IMR-90 (cell line): ENCODE results near the gene AJUBA. TPM values are rescaled to one million over a fixed set of nuclear protein-coding genes. Genes with fewer than 3 reads are reported as not detected.

Source experiments
- ATAC-seq: fragments of 200-7000 bp; cut with Tn5 transposase; 2 replicates; pipeline ENCODE4 v1.9.1; 2020; ENCODE audit warnings: low read depth, mild to moderate bottlenecking, moderate library complexity
- BruUV-seq: library from RNA; stranded (reverse); fragments of 400-500 nt; replicated peaks from 2 replicates; lab custom pipeline; 2021; lab: Mats Ljungman, UMichigan
- CTCF ChIA-PET: fragments of 300-600 bp; formaldehyde crosslinking; extraction: SDS; loops from one replicate; lab custom pipeline; 2021; ENCODE audit warnings: antibody characterized with exemption; lab: Yijun Ruan, JAX
- POLR2A ChIA-PET: fragments of 300-600 bp; sonication (Branson Sonifier 250); formaldehyde crosslinking; loops from one replicate; lab custom pipeline; 2022; ENCODE audit warnings: antibody characterized with exemption; ENCODE audit not compliant: unreplicated experiment; lab: Charles Lee
- DNase-seq: peaks from one replicate; pipeline ENCODE4 v3.0.0; 2013
- H2AFZ ChIP-seq: replicated peaks from 2 replicates; pipeline ENCODE3; 2013; ENCODE audit warnings: low read length, mild to moderate bottlenecking; ENCODE audit not compliant: poor library complexity
- H2AK5ac ChIP-seq: 2 replicates; pipeline ENCODE4 v1.6.1; 2013; ENCODE audit warnings: low read depth, low read length, inconsistent platforms
- H2AK9ac ChIP-seq: replicated peaks from 2 replicates; pipeline ENCODE3; 2013; ENCODE audit warnings: mild to moderate bottlenecking, low read depth, low read length, moderate library complexity; ENCODE audit not compliant: poor library complexity
- H2BK120ac ChIP-seq: 2 replicates; pipeline ENCODE4 v1.6.1; 2013; ENCODE audit warnings: low read depth, low read length, inconsistent platforms
- H2BK15ac ChIP-seq: 3 replicates; pipeline ENCODE4 v1.6.1; 2013; ENCODE audit warnings: low read depth, low read length, inconsistent platforms
- H2BK20ac ChIP-seq: 2 replicates; pipeline ENCODE4 v1.6.1; 2013; ENCODE audit warnings: low read depth, mild to moderate bottlenecking, inconsistent platforms, low read length, moderate library complexity
- H2BK5ac ChIP-seq: 2 replicates; pipeline ENCODE4 v1.6.1; 2013; ENCODE audit warnings: mild to moderate bottlenecking, low read depth, low read length, inconsistent platforms; ENCODE audit not compliant: poor library complexity, severe bottlenecking
- H3K14ac ChIP-seq: replicated peaks from 2 replicates; pipeline ENCODE4 v1.6.1; 2013; ENCODE audit warnings: low read depth, low read length, inconsistent platforms
- H3K18ac ChIP-seq: 2 replicates; pipeline ENCODE4 v1.6.1; 2013; ENCODE audit warnings: low read depth, low read length, control low read depth
- H3K23ac ChIP-seq: 2 replicates; pipeline ENCODE4 v1.6.1; 2013; ENCODE audit warnings: low read depth, low read length, inconsistent platforms
- H3K27ac ChIP-seq: 2 replicates; pipeline ENCODE4 v1.5.1; 2013; ENCODE audit warnings: mild to moderate bottlenecking, control low read depth, low read length; ENCODE audit not compliant: insufficient read depth
- H3K27me3 ChIP-seq: 2 replicates; pipeline ENCODE4 v1.6.1; 2013; ENCODE audit warnings: low read length; ENCODE audit not compliant: control insufficient read depth, insufficient read depth
- H3K36me3 ChIP-seq: 2 replicates; pipeline ENCODE4 v1.6.1; 2013; ENCODE audit warnings: low read length, mixed read lengths; ENCODE audit not compliant: control insufficient read depth, insufficient read depth
- H3K4ac ChIP-seq: 2 replicates; pipeline ENCODE4 v1.6.1; 2013; ENCODE audit warnings: low read depth, low read length, inconsistent platforms
- H3K4me1 ChIP-seq: 2 replicates; pipeline ENCODE4 v1.6.1; 2013; ENCODE audit warnings: low read length, mixed read lengths; ENCODE audit not compliant: control insufficient read depth, insufficient read depth
- H3K4me2 ChIP-seq: 2 replicates; pipeline ENCODE4 v1.6.1; 2013; ENCODE audit warnings: low read depth, mild to moderate bottlenecking, control low read depth, low read length, moderate library complexity
- H3K4me3 ChIP-seq: 2 replicates; pipeline ENCODE4 v1.5.1; 2013; ENCODE audit warnings: low read depth, mild to moderate bottlenecking, control low read depth, low read length, moderate library complexity; ENCODE audit not compliant: insufficient read depth
- H3K56ac ChIP-seq: 2 replicates; pipeline ENCODE4 v1.6.1; 2013; ENCODE audit warnings: low read length, inconsistent platforms; ENCODE audit not compliant: insufficient read depth; ENCODE audit errors: extremely low read depth
- H3K79me1 ChIP-seq, 2 experiments: 2 replicates each; pipeline ENCODE4 v1.6.1; 2013; ENCODE audit warnings: low read length in 2 of 2, inconsistent platforms in 1 of 2, low read depth in 1 of 2
- H3K9ac ChIP-seq: 2 replicates; pipeline ENCODE4 v1.6.1; 2013; ENCODE audit warnings: low read depth, low read length, control low read depth
- H3K9me1 ChIP-seq: 2 replicates; pipeline ENCODE4 v1.6.1; 2013; ENCODE audit warnings: low read length, inconsistent platforms; ENCODE audit not compliant: insufficient read depth
- H3K9me3 ChIP-seq: 2 replicates; pipeline ENCODE4 v1.6.1; 2013; ENCODE audit warnings: low read length; ENCODE audit not compliant: control insufficient read depth, insufficient read depth
- H4K20me1 ChIP-seq: 2 replicates; pipeline ENCODE4 v1.6.1; 2013; ENCODE audit warnings: low read length, inconsistent platforms; ENCODE audit not compliant: insufficient read depth
- H4K5ac ChIP-seq: 2 replicates; pipeline ENCODE4 v1.6.1; 2013; ENCODE audit warnings: mild to moderate bottlenecking, low read depth, low read length, control low read depth
- H4K8ac ChIP-seq, 2 experiments: 2 replicates each; pipeline ENCODE4 v1.6.1; 2013; ENCODE audit warnings: low read depth in 2 of 2, low read length in 2 of 2, control low read depth in 1 of 2, inconsistent platforms in 1 of 2
- H4K91ac ChIP-seq: 2 replicates; pipeline ENCODE4 v1.6.1; 2013; ENCODE audit warnings: low read depth, low read length, inconsistent platforms; ENCODE audit not compliant: insufficient read depth
- BHLHE40 ChIP-seq: fragments of 150-350 bp; IDR thresholded peaks from 2 replicates; pipeline ENCODE4 v1.6.1; 2016; ENCODE audit warnings: mild to moderate bottlenecking, low read depth, low read length
- CEBPB ChIP-seq: IDR thresholded peaks from 2 replicates; pipeline ENCODE4 v1.6.1; 2012; ENCODE audit warnings: low read depth, low read length, improper control_type of control experiment
- CHD1 ChIP-seq: IDR thresholded peaks from 2 replicates; pipeline ENCODE4 v1.6.1; 2012; ENCODE audit warnings: low read depth, low read length, improper control_type of control experiment
- CTCF ChIP-seq: conservative IDR thresholded peaks from 2 replicates; pipeline ENCODE4 v1.5.1; 2012; ENCODE audit warnings: mild to moderate bottlenecking, low read depth, low read length, improper control_type of control experiment
- ELK1 ChIP-seq: fragments of 150-350 bp; IDR thresholded peaks from 2 replicates; pipeline ENCODE4 v1.6.1; 2016; ENCODE audit warnings: low read depth, mild to moderate bottlenecking, low read length, moderate library complexity, borderline replicate concordance
- FOS ChIP-seq: fragments of 150-350 bp; IDR thresholded peaks from 2 replicates; pipeline ENCODE4 v1.6.1; 2016; ENCODE audit warnings: low read depth, low read length
- MAFK ChIP-seq: IDR thresholded peaks from 2 replicates; pipeline ENCODE4 v1.6.1; 2012; ENCODE audit warnings: low read depth, low read length, improper control_type of control experiment
- MAZ ChIP-seq: IDR thresholded peaks from 2 replicates; pipeline ENCODE4 v1.6.1; 2012; ENCODE audit warnings: low read depth, mild to moderate bottlenecking, low read length, improper control_type of control experiment, moderate library complexity, borderline replicate concordance
- MXI1 ChIP-seq: IDR thresholded peaks from 2 replicates; pipeline ENCODE4 v1.6.1; 2012; ENCODE audit warnings: low read depth, mild to moderate bottlenecking, low read length, moderate library complexity, borderline replicate concordance
- NFE2L2 ChIP-seq: fragments of 150-350 bp; IDR thresholded peaks from 2 replicates; pipeline ENCODE4 v1.6.1; 2016; ENCODE audit warnings: low read depth, mild to moderate bottlenecking, low read length
- POLR2A ChIP-seq: IDR thresholded peaks from 2 replicates; pipeline ENCODE4 v1.6.1; 2012; ENCODE audit warnings: mild to moderate bottlenecking, low read depth, low read length
- RAD21 ChIP-seq: IDR thresholded peaks from 2 replicates; pipeline ENCODE4 v1.6.1; 2012; ENCODE audit warnings: low read length, improper control_type of control experiment
- RCOR1 ChIP-seq: IDR thresholded peaks from 2 replicates; pipeline ENCODE4 v1.6.1; 2012; ENCODE audit warnings: mild to moderate bottlenecking, low read length, improper control_type of control experiment; ENCODE audit not compliant: insufficient replicate concordance
- RFX5 ChIP-seq: IDR thresholded peaks from 2 replicates; pipeline ENCODE4 v1.8.0; 2012; ENCODE audit warnings: low read depth, mild to moderate bottlenecking, low read length, moderate library complexity
- SMC3 ChIP-seq: fragments of 150-350 bp; IDR thresholded peaks from 2 replicates; pipeline ENCODE4 v1.6.1; 2016; ENCODE audit warnings: low read depth, mild to moderate bottlenecking, antibody characterized with exemption, low read length, moderate library complexity
- USF2 ChIP-seq: fragments of 150-350 bp; IDR thresholded peaks from 2 replicates; pipeline ENCODE4 v1.6.1; 2017; ENCODE audit warnings: mild to moderate bottlenecking, antibody characterized with exemption, low read length, low read depth
- dilution Hi-C: fragments of 300-500 bp; cut with HindIII; formaldehyde crosslinking; loops from one replicate; pipeline ENCODE4 v1.14.3; 2018; ENCODE audit warnings: low sequenced_read_pairs; ENCODE audit not compliant: unreplicated experiment
- in situ Hi-C: fragments of 300-500 bp; cut with MboI; formaldehyde crosslinking; loops from 3 replicates; pipeline ENCODE4 v1.14.3; 2019; ENCODE audit warnings: low sequenced_read_pairs, inconsistent platforms, mixed read lengths
- intact Hi-C: fragments of 100-400 bp; cut with micrococcal nuclease; formaldehyde crosslinking; loops from 2 replicates; pipeline ENCODE4 v1.10.0; 2022
- polyA plus RNA-seq, 3 experiments: library from polyadenylated mRNA; depleted of rRNA; stranded (reverse); fragments of >200 nt; gene quantifications; 2 replicates each; pipeline ENCODE4 v1.2.3, GENCODE V29; 2012; ENCODE audit warnings: low replicate concordance in 1 of 3
- total RNA-seq: library from RNA; depleted of rRNA; stranded (reverse); fragments of >200 nt; gene quantifications from 2 replicates; pipeline ENCODE4 v1.2.3, GENCODE V29; 2012

The AJUBA gene
- total and polyA plus RNA-seq, 2 of the 4 experiments (the other 2 are of a cell fraction): 46.4 to 67.6 TPM

GRCh38 chr14:23018107-23018506, 35.8 kb upstream of the AJUBA start:
- no peak overlapping the region for H3K27ac ChIP-seq
- H4K20me1 ChIP-seq: no peaks in the 10 kb centered on the region
- H3K79me1 ChIP-seq: no peaks in the 10 kb centered on the region
- TF ChIP-seq ELK1: no peak
- TF ChIP-seq CTCF: no peak
- TF ChIP-seq RAD21: no peak
- no peak for TF ChIP-seq POLR2A
- TF ChIP-seq FOS: no peak
- TF ChIP-seq NFE2L2: no peak
- no peak for TF ChIP-seq MXI1
- TF ChIP-seq CHD1: no peak
- TF ChIP-seq RCOR1: no peak
- no peak for TF ChIP-seq MAFK
- TF ChIP-seq SMC3: no peak
- TF ChIP-seq MAZ: no peak
- TF ChIP-seq USF2: no peak
- no peak for TF ChIP-seq BHLHE40
- TF ChIP-seq RFX5: no peak
- TF ChIP-seq CEBPB: no peak
- no peak overlapping the region for H2AK9ac ChIP-seq
- BruUV-seq: no TSS peak
- H3K23ac ChIP-seq: no peak overlapping the region
- no peak overlapping the region for H2BK120ac ChIP-seq
- H2BK5ac ChIP-seq: no peak overlapping the region
- CTCF ChIA-PET: interaction anchor here (0.9 kb wide), 1 partner anchor 23 kb away, joined by 3 read pairs; no protein-coding TSS in a partner anchor
- H3K56ac ChIP-seq: no peak overlapping the region
- H3K9me1 ChIP-seq: no peaks in the 10 kb centered on the region; the same call in 1 of the 2 replicates
- no peak overlapping the region for H2AFZ ChIP-seq
- ATAC-seq (no peak), DNase-seq (no peak)
- no peaks in the 10 kb centered on the region for H3K4me1 ChIP-seq
- H3K9me3 ChIP-seq: no peaks in the 10 kb centered on the region
- no peak overlapping the region for H2BK20ac ChIP-seq
- no peak overlapping the region for H2BK15ac ChIP-seq
- in situ Hi-C loops: no loop called here
- intact Hi-C loops: loop anchor here (1.0 kb wide), 1 partner anchor 34 kb away; no protein-coding TSS in a partner anchor
- no peaks in the 10 kb centered on the region for H3K36me3 ChIP-seq
- H3K4ac ChIP-seq: no peak overlapping the region
- no peak overlapping the region for H3K4me2 ChIP-seq
- no peak overlapping the region for H3K14ac ChIP-seq
- H3K9ac ChIP-seq: no peak overlapping the region
- dilution Hi-C loops: no loop called here
- H4K8ac ChIP-seq: no peak overlapping the region
- H4K91ac ChIP-seq: no peak overlapping the region
- no peak overlapping the region for H2AK5ac ChIP-seq
- H3K4me3 ChIP-seq: no peak overlapping the region
- no peak overlapping the region for H4K5ac ChIP-seq
- POLR2A ChIA-PET: no interaction called here
- no peaks in the 10 kb centered on the region for H3K27me3 ChIP-seq
- H3K18ac ChIP-seq: no peak overlapping the region
